IMR-90 (cell line): ENCODE measurements around the gene AFG3L2. TPM values are rescaled to one million over a fixed set of nuclear protein-coding genes. Genes with fewer than 3 reads are reported as not detected.

Experiments
- ATAC-seq: fragments of 200-7000 bp; cut with Tn5 transposase; 2 replicates; pipeline ENCODE4 v1.9.1; 2020; ENCODE audit warnings: low read depth, mild to moderate bottlenecking, moderate library complexity
- BruUV-seq: library from RNA; stranded (reverse); fragments of 400-500 nt; replicated peaks from 2 replicates; lab custom pipeline; 2021; lab: Mats Ljungman, UMichigan
- CTCF ChIA-PET: fragments of 300-600 bp; formaldehyde crosslinking; extraction: SDS; loops from one replicate; lab custom pipeline; 2021; ENCODE audit warnings: antibody characterized with exemption; lab: Yijun Ruan, JAX
- POLR2A ChIA-PET: fragments of 300-600 bp; sonication (Branson Sonifier 250); formaldehyde crosslinking; loops from one replicate; lab custom pipeline; 2022; ENCODE audit warnings: antibody characterized with exemption; ENCODE audit not compliant: unreplicated experiment; lab: Charles Lee
- DNase-seq: peaks from one replicate; pipeline ENCODE4 v3.0.0; 2013
- H2AFZ ChIP-seq: replicated peaks from 2 replicates; pipeline ENCODE3; 2013; ENCODE audit warnings: low read length, mild to moderate bottlenecking; ENCODE audit not compliant: poor library complexity
- H2AK5ac ChIP-seq: 2 replicates; pipeline ENCODE4 v1.6.1; 2013; ENCODE audit warnings: low read depth, low read length, inconsistent platforms
- H2AK9ac ChIP-seq: replicated peaks from 2 replicates; pipeline ENCODE3; 2013; ENCODE audit warnings: mild to moderate bottlenecking, low read depth, low read length, moderate library complexity; ENCODE audit not compliant: poor library complexity
- H2BK120ac ChIP-seq: 2 replicates; pipeline ENCODE4 v1.6.1; 2013; ENCODE audit warnings: low read depth, low read length, inconsistent platforms
- H2BK15ac ChIP-seq: 3 replicates; pipeline ENCODE4 v1.6.1; 2013; ENCODE audit warnings: low read depth, low read length, inconsistent platforms
- H2BK20ac ChIP-seq: 2 replicates; pipeline ENCODE4 v1.6.1; 2013; ENCODE audit warnings: low read depth, mild to moderate bottlenecking, inconsistent platforms, low read length, moderate library complexity
- H2BK5ac ChIP-seq: 2 replicates; pipeline ENCODE4 v1.6.1; 2013; ENCODE audit warnings: mild to moderate bottlenecking, low read depth, low read length, inconsistent platforms; ENCODE audit not compliant: poor library complexity, severe bottlenecking
- H3K14ac ChIP-seq: replicated peaks from 2 replicates; pipeline ENCODE4 v1.6.1; 2013; ENCODE audit warnings: low read depth, low read length, inconsistent platforms
- H3K18ac ChIP-seq: 2 replicates; pipeline ENCODE4 v1.6.1; 2013; ENCODE audit warnings: low read depth, low read length, control low read depth
- H3K23ac ChIP-seq: 2 replicates; pipeline ENCODE4 v1.6.1; 2013; ENCODE audit warnings: low read depth, low read length, inconsistent platforms
- H3K27ac ChIP-seq: 2 replicates; pipeline ENCODE4 v1.5.1; 2013; ENCODE audit warnings: mild to moderate bottlenecking, control low read depth, low read length; ENCODE audit not compliant: insufficient read depth
- H3K27me3 ChIP-seq: 2 replicates; pipeline ENCODE4 v1.6.1; 2013; ENCODE audit warnings: low read length; ENCODE audit not compliant: control insufficient read depth, insufficient read depth
- H3K36me3 ChIP-seq: 2 replicates; pipeline ENCODE4 v1.6.1; 2013; ENCODE audit warnings: low read length, mixed read lengths; ENCODE audit not compliant: control insufficient read depth, insufficient read depth
- H3K4ac ChIP-seq: 2 replicates; pipeline ENCODE4 v1.6.1; 2013; ENCODE audit warnings: low read depth, low read length, inconsistent platforms
- H3K4me1 ChIP-seq: 2 replicates; pipeline ENCODE4 v1.6.1; 2013; ENCODE audit warnings: low read length, mixed read lengths; ENCODE audit not compliant: control insufficient read depth, insufficient read depth
- H3K4me2 ChIP-seq: 2 replicates; pipeline ENCODE4 v1.6.1; 2013; ENCODE audit warnings: low read depth, mild to moderate bottlenecking, control low read depth, low read length, moderate library complexity
- H3K4me3 ChIP-seq: 2 replicates; pipeline ENCODE4 v1.5.1; 2013; ENCODE audit warnings: low read depth, mild to moderate bottlenecking, control low read depth, low read length, moderate library complexity; ENCODE audit not compliant: insufficient read depth
- H3K56ac ChIP-seq: 2 replicates; pipeline ENCODE4 v1.6.1; 2013; ENCODE audit warnings: low read length, inconsistent platforms; ENCODE audit not compliant: insufficient read depth; ENCODE audit errors: extremely low read depth
- H3K79me1 ChIP-seq, 2 experiments: 2 replicates each; pipeline ENCODE4 v1.6.1; 2013; ENCODE audit warnings: low read length in 2 of 2, inconsistent platforms in 1 of 2, low read depth in 1 of 2
- H3K9ac ChIP-seq: 2 replicates; pipeline ENCODE4 v1.6.1; 2013; ENCODE audit warnings: low read depth, low read length, control low read depth
- H3K9me1 ChIP-seq: 2 replicates; pipeline ENCODE4 v1.6.1; 2013; ENCODE audit warnings: low read length, inconsistent platforms; ENCODE audit not compliant: insufficient read depth
- H3K9me3 ChIP-seq: 2 replicates; pipeline ENCODE4 v1.6.1; 2013; ENCODE audit warnings: low read length; ENCODE audit not compliant: control insufficient read depth, insufficient read depth
- H4K20me1 ChIP-seq: 2 replicates; pipeline ENCODE4 v1.6.1; 2013; ENCODE audit warnings: low read length, inconsistent platforms; ENCODE audit not compliant: insufficient read depth
- H4K5ac ChIP-seq: 2 replicates; pipeline ENCODE4 v1.6.1; 2013; ENCODE audit warnings: mild to moderate bottlenecking, low read depth, low read length, control low read depth
- H4K8ac ChIP-seq, 2 experiments: 2 replicates each; pipeline ENCODE4 v1.6.1; 2013; ENCODE audit warnings: low read depth in 2 of 2, low read length in 2 of 2, control low read depth in 1 of 2, inconsistent platforms in 1 of 2
- H4K91ac ChIP-seq: 2 replicates; pipeline ENCODE4 v1.6.1; 2013; ENCODE audit warnings: low read depth, low read length, inconsistent platforms; ENCODE audit not compliant: insufficient read depth
- BHLHE40 ChIP-seq: fragments of 150-350 bp; IDR thresholded peaks from 2 replicates; pipeline ENCODE4 v1.6.1; 2016; ENCODE audit warnings: mild to moderate bottlenecking, low read depth, low read length
- CEBPB ChIP-seq: IDR thresholded peaks from 2 replicates; pipeline ENCODE4 v1.6.1; 2012; ENCODE audit warnings: low read depth, low read length, improper control_type of control experiment
- CHD1 ChIP-seq: IDR thresholded peaks from 2 replicates; pipeline ENCODE4 v1.6.1; 2012; ENCODE audit warnings: low read depth, low read length, improper control_type of control experiment
- FOS ChIP-seq: fragments of 150-350 bp; IDR thresholded peaks from 2 replicates; pipeline ENCODE4 v1.6.1; 2016; ENCODE audit warnings: low read depth, low read length
- MAFK ChIP-seq: IDR thresholded peaks from 2 replicates; pipeline ENCODE4 v1.6.1; 2012; ENCODE audit warnings: low read depth, low read length, improper control_type of control experiment
- MAZ ChIP-seq: IDR thresholded peaks from 2 replicates; pipeline ENCODE4 v1.6.1; 2012; ENCODE audit warnings: low read depth, mild to moderate bottlenecking, low read length, improper control_type of control experiment, moderate library complexity, borderline replicate concordance
- MXI1 ChIP-seq: IDR thresholded peaks from 2 replicates; pipeline ENCODE4 v1.6.1; 2012; ENCODE audit warnings: low read depth, mild to moderate bottlenecking, low read length, moderate library complexity, borderline replicate concordance
- NFE2L2 ChIP-seq: fragments of 150-350 bp; IDR thresholded peaks from 2 replicates; pipeline ENCODE4 v1.6.1; 2016; ENCODE audit warnings: low read depth, mild to moderate bottlenecking, low read length
- POLR2A ChIP-seq: IDR thresholded peaks from 2 replicates; pipeline ENCODE4 v1.6.1; 2012; ENCODE audit warnings: mild to moderate bottlenecking, low read depth, low read length
- RAD21 ChIP-seq: IDR thresholded peaks from 2 replicates; pipeline ENCODE4 v1.6.1; 2012; ENCODE audit warnings: low read length, improper control_type of control experiment
- SMC3 ChIP-seq: fragments of 150-350 bp; IDR thresholded peaks from 2 replicates; pipeline ENCODE4 v1.6.1; 2016; ENCODE audit warnings: low read depth, mild to moderate bottlenecking, antibody characterized with exemption, low read length, moderate library complexity
- WGBS, 2 experiments: methylation state at CpG; one replicate each; pipeline versions ENCODE4 v1.1.5 to v1.1.7; 2013; ENCODE audit warnings: missing lambda C conversion rate in 2 of 2; ENCODE audit not compliant: insufficient read length in 1 of 2; ENCODE audit errors: extremely low coverage in 2 of 2; 5-methylcytosine and 5-hydroxymethylcytosine counted together
- dilution Hi-C: fragments of 300-500 bp; cut with HindIII; formaldehyde crosslinking; loops from one replicate; pipeline ENCODE4 v1.14.3; 2018; ENCODE audit warnings: low sequenced_read_pairs; ENCODE audit not compliant: unreplicated experiment
- in situ Hi-C: fragments of 300-500 bp; cut with MboI; formaldehyde crosslinking; loops from 3 replicates; pipeline ENCODE4 v1.14.3; 2019; ENCODE audit warnings: low sequenced_read_pairs, inconsistent platforms, mixed read lengths
- intact Hi-C: fragments of 100-400 bp; cut with micrococcal nuclease; formaldehyde crosslinking; loops from 2 replicates; pipeline ENCODE4 v1.10.0; 2022
- polyA plus RNA-seq, 3 experiments: library from polyadenylated mRNA; depleted of rRNA; stranded (reverse); fragments of >200 nt; gene quantifications; 2 replicates each; pipeline ENCODE4 v1.2.3, GENCODE V29; 2012; ENCODE audit warnings: low replicate concordance in 1 of 3
- total RNA-seq: library from RNA; depleted of rRNA; stranded (reverse); fragments of >200 nt; gene quantifications from 2 replicates; pipeline ENCODE4 v1.2.3, GENCODE V29; 2012
- TF ChIP-seq, protein P1 (sequence below): fragments of 150-350 bp; IDR thresholded peaks from 2 replicates; pipeline ENCODE4 v1.6.1; 2016; ENCODE audit warnings: low read depth, mild to moderate bottlenecking, low read length, moderate library complexity, borderline replicate concordance
- TF ChIP-seq, protein P2 (sequence below): conservative IDR thresholded peaks from 2 replicates; pipeline ENCODE4 v1.5.1; 2012; ENCODE audit warnings: mild to moderate bottlenecking, low read depth, low read length, improper control_type of control experiment
- TF ChIP-seq, protein P3 (sequence below): fragments of 150-350 bp; IDR thresholded peaks from 2 replicates; pipeline ENCODE4 v1.6.1; 2017; ENCODE audit warnings: mild to moderate bottlenecking, antibody characterized with exemption, low read length, low read depth

AFG3L2 gene
- total and polyA plus RNA-seq, 2 of the 4 experiments (the other 2 are of a cell fraction) = 26.9 to 37.6 TPM

DNA sequence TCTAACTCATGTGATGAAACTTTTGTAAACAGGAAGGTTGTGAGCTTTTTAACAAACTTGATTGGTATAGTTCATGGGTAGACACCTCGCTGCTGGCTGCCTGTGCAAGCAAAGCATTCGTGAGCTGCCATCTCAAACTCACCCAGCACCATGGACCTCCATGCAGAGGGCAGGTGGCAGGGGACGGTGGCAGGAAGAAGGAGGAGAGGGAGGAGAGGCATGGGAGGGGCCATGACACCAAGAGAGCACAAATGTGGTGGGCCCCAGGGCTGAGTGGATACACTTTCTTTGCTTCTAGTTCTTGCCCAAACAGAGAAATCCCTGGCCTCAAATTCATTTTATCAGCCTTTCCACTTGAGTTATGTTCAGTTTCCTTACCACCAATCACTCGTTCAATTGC, 29.1 kb downstream of the AFG3L2 start:
- Histone ChIP-seq H2AFZ (no peak overlapping the region), H3K4me3 (no peak overlapping the region), H2AK5ac (no peak overlapping the region), H3K4me2 (no peak overlapping the region), H3K23ac (no peak overlapping the region), H3K9me3 (no peaks in the 10 kb centered on the region), H3K4me1 (no peaks in the 10 kb centered on the region), H2BK15ac (no peak overlapping the region), H2AK9ac (no peak overlapping the region), H3K14ac (no peak overlapping the region), H4K5ac (no peak overlapping the region), H3K79me1 (peaks cover 0 to 7% of the 10 kb centered on the region in 2 experiments; a peak in 1 of 4 replicates), H4K8ac (no peak overlapping the region), H3K9ac (no peak overlapping the region), H3K56ac (no peak overlapping the region), H3K27me3 (no peaks in the 10 kb centered on the region), H3K36me3 (peaks cover 54% of the 10 kb centered on the region), H3K4ac (no peak overlapping the region), H2BK5ac (no peak overlapping the region), H2BK20ac (no peak overlapping the region), H3K18ac (no peak overlapping the region), H3K9me1 (peaks cover 5% of the 10 kb centered on the region; the same call in 1 of the 2 replicates), H4K91ac (no peak overlapping the region), H3K27ac (no peak overlapping the region), H2BK120ac (no peak overlapping the region), H4K20me1 (peaks cover 3% of the 10 kb centered on the region; the same call in 1 of the 2 replicates)
- DNase-seq (no peak), ATAC-seq (no peak)
- intact Hi-C loops (no loop called here), dilution Hi-C loops (no loop called here), in situ Hi-C loops (no loop called here)
- no TSS peak for BruUV-seq
- POLR2A ChIA-PET = no interaction called here
- CTCF ChIA-PET = interaction anchor here (0.6 kb wide), 1 partner anchor 386 kb away, joined by 3 read pairs; no protein-coding TSS in a partner anchor
- TF ChIP-seq MXI1 (no peak), CEBPB (no peak), BHLHE40 (no peak), RAD21 (no peak), CHD1 (no peak), MAFK (no peak), POLR2A (no peak), FOS (no peak), MAZ (no peak), SMC3 (no peak), NFE2L2 (no peak)
- TF ChIP-seq, protein P1, sequence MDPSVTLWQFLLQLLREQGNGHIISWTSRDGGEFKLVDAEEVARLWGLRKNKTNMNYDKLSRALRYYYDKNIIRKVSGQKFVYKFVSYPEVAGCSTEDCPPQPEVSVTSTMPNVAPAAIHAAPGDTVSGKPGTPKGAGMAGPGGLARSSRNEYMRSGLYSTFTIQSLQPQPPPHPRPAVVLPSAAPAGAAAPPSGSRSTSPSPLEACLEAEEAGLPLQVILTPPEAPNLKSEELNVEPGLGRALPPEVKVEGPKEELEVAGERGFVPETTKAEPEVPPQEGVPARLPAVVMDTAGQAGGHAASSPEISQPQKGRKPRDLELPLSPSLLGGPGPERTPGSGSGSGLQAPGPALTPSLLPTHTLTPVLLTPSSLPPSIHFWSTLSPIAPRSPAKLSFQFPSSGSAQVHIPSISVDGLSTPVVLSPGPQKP = no peak
- TF ChIP-seq, protein P2, sequence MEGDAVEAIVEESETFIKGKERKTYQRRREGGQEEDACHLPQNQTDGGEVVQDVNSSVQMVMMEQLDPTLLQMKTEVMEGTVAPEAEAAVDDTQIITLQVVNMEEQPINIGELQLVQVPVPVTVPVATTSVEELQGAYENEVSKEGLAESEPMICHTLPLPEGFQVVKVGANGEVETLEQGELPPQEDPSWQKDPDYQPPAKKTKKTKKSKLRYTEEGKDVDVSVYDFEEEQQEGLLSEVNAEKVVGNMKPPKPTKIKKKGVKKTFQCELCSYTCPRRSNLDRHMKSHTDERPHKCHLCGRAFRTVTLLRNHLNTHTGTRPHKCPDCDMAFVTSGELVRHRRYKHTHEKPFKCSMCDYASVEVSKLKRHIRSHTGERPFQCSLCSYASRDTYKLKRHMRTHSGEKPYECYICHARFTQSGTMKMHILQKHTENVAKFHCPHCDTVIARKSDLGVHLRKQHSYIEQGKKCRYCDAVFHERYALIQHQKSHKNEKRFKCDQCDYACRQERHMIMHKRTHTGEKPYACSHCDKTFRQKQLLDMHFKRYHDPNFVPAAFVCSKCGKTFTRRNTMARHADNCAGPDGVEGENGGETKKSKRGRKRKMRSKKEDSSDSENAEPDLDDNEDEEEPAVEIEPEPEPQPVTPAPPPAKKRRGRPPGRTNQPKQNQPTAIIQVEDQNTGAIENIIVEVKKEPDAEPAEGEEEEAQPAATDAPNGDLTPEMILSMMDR = no peak
- TF ChIP-seq, protein P3, sequence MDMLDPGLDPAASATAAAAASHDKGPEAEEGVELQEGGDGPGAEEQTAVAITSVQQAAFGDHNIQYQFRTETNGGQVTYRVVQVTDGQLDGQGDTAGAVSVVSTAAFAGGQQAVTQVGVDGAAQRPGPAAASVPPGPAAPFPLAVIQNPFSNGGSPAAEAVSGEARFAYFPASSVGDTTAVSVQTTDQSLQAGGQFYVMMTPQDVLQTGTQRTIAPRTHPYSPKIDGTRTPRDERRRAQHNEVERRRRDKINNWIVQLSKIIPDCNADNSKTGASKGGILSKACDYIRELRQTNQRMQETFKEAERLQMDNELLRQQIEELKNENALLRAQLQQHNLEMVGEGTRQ = no peak
- WGBS, 2 experiments = 83% methylated on average over 1 of the region's 4 CpGs; no CpG with 5 or more reads in 1 of the 2 experiments
